Measurements from ENCODE around the gene PERM1. TPM values are rescaled to one million over a fixed set of nuclear protein-coding genes. Genes with fewer than 3 reads are reported as not detected.

Gene PERM1
- total and polyA plus RNA-seq, 2 of the 13 experiments (the other 11 are each of a cell fraction or from before 2014, with no cell fraction given): 0.04 to 0.29 TPM

DNA sequence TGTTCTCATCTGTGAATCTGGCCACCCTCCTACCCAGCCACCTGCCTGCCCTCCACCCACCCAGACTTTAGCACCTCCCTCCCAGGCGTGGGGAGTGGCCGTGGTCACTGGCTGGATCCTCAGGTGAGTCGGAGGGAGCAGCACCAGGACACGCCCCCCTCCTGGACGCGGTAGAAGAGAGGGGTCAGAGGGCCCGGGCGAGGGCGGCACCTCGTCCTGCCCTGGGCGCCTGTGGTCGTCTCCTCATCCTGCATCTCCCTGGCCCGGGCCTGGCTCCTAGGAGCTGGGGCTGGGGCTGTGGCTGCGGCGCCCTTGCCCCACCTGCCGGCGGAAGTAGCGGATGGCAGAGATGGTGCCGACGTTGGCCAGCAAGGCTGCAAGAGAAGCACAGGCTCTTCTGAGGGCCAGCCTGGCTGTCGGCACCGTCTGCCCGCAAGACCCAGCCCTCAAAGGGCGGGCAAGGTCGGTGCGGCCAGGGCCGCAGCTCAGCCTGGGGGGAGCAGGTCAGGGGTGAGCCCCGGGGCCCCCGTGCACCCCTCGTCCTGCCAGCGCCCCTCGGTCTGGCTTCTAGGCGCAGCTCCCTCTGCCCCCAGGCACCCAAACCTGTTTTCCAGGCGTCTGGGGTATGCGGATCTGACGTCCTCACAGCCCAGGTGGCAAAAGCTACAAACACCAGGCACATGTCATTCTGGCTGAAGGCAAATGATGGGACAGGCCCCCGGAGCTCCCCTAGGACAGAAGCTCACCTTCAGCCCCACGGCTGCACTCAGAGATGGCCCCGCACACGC is 5.8 kb downstream of the PERM1 start (continued):
- TF ChIP-seq, protein P1, sequence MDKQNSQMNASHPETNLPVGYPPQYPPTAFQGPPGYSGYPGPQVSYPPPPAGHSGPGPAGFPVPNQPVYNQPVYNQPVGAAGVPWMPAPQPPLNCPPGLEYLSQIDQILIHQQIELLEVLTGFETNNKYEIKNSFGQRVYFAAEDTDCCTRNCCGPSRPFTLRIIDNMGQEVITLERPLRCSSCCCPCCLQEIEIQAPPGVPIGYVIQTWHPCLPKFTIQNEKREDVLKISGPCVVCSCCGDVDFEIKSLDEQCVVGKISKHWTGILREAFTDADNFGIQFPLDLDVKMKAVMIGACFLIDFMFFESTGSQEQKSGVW (CRISPR knock-in tag; IDR thresholded peaks at IDR 0.05; ENCODE audit: borderline replicate concordance): no peak
- TF ChIP-seq ZIK1 (CRISPR knock-in tag; IDR thresholded peaks at IDR 0.05; ENCODE audit: borderline replicate concordance, low read depth): no peak
- TF ChIP-seq HNRNPL (IDR thresholded peaks at IDR 0.05; ENCODE audit: low read depth, low read length): 0 out of 2 replicates have a peak, but pooled peaks have one; percentile 50
- TF ChIP-seq, protein P2, sequence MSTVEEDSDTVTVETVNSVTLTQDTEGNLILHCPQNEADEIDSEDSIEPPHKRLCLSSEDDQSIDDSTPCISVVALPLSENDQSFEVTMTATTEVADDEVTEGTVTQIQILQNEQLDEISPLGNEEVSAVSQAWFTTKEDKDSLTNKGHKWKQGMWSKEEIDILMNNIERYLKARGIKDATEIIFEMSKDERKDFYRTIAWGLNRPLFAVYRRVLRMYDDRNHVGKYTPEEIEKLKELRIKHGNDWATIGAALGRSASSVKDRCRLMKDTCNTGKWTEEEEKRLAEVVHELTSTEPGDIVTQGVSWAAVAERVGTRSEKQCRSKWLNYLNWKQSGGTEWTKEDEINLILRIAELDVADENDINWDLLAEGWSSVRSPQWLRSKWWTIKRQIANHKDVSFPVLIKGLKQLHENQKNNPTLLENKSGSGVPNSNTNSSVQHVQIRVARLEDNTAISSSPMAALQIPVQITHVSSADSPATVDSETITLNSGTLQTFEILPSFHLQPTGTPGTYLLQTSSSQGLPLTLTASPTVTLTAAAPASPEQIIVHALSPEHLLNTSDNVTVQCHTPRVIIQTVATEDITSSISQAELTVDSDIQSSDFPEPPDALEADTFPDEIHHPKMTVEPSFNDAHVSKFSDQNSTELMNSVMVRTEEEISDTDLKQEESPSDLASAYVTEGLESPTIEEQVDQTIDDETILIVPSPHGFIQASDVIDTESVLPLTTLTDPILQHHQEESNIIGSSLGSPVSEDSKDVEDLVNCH (CRISPR knock-in tag; IDR thresholded peaks at IDR 0.05): no peak
- TF ChIP-seq ZNF652 (CRISPR knock-in tag; IDR thresholded peaks at IDR 0.05; ENCODE audit: borderline replicate concordance, low read depth): no peak
- no peak for TF ChIP-seq E2F5 (CRISPR knock-in tag; conservative IDR thresholded peaks at IDR 0.05)
- peak; percentile 53; the same call in 1 of the 2 replicates for TF ChIP-seq HDAC1 (CRISPR knock-in tag; IDR thresholded peaks at IDR 0.05)
- TF ChIP-seq SYNCRIP (IDR thresholded peaks at IDR 0.05; ENCODE audit: insufficient read depth, low read depth, low read length): no peak
- TF ChIP-seq, protein P3, sequence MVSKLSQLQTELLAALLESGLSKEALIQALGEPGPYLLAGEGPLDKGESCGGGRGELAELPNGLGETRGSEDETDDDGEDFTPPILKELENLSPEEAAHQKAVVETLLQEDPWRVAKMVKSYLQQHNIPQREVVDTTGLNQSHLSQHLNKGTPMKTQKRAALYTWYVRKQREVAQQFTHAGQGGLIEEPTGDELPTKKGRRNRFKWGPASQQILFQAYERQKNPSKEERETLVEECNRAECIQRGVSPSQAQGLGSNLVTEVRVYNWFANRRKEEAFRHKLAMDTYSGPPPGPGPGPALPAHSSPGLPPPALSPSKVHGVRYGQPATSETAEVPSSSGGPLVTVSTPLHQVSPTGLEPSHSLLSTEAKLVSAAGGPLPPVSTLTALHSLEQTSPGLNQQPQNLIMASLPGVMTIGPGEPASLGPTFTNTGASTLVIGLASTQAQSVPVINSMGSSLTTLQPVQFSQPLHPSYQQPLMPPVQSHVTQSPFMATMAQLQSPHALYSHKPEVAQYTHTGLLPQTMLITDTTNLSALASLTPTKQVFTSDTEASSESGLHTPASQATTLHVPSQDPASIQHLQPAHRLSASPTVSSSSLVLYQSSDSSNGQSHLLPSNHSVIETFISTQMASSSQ (IDR thresholded peaks at IDR 0.05; ENCODE audit: low read depth): no peak
- TF ChIP-seq, protein P3 (CRISPR knock-in tag; IDR thresholded peaks at IDR 0.05; ENCODE audit: borderline replicate concordance): no peak
- TF ChIP-seq RAD21 (CRISPR knock-in tag; IDR thresholded peaks at IDR 0.05): peak; percentile 81
- TF ChIP-seq ZNF597 (CRISPR knock-in tag; IDR thresholded peaks at IDR 0.05): no peak
- no peak for TF ChIP-seq ZNF367 (CRISPR knock-in tag; IDR thresholded peaks at IDR 0.05; ENCODE audit: borderline replicate concordance)
- peak; percentile 50; the same call in 1 of the 2 replicates for TF ChIP-seq KDM5B (CRISPR knock-in tag; IDR thresholded peaks at IDR 0.05; ENCODE audit: borderline replicate concordance)
- TF ChIP-seq, protein P4, sequence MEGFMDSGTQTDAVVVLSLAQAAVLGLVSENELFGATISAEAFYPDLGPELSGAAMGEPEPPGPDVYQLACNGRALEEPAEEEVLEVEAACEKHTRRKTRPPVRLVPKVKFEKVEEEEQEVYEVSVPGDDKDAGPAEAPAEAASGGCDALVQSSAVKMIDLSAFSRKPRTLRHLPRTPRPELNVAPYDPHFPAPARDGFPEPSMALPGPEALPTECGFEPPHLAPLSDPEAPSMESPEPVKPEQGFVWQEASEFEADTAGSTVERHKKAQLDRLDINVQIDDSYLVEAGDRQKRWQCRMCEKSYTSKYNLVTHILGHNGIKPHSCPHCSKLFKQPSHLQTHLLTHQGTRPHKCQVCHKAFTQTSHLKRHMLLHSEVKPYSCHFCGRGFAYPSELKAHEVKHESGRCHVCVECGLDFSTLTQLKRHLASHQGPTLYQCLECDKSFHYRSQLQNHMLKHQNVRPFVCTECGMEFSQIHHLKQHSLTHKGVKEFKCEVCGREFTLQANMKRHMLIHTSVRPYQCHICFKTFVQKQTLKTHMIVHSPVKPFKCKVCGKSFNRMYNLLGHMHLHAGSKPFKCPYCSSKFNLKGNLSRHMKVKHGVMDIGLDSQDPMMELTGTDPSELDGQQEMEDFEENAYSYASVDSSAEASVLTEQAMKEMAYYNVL (CRISPR knock-in tag; IDR thresholded peaks at IDR 0.05; ENCODE audit: borderline replicate concordance): no peak
